Left ventricle myocardium inferior (tissue), 1 donor: Measurements from ENCODE around the gene FAM20B. TPM values are rescaled to one million over a fixed set of nuclear protein-coding genes. Genes with fewer than 3 reads are reported as not detected.

Experiments
- DNase-seq: peaks from one replicate; pipeline ENCODE4 v3.0.0-alpha.2; 2020
- H3K27ac ChIP-seq: fragments of 200-600 bp; replicated peaks from 2 replicates; pipeline ENCODE4 v1.8.0; 2021
- H3K27me3 ChIP-seq: fragments of 200-600 bp; 2 replicates; pipeline ENCODE4 v1.8.0; 2021; ENCODE audit warnings: low read depth
- H3K36me3 ChIP-seq: fragments of 200-600 bp; 2 replicates; pipeline ENCODE4 v1.8.0; 2021
- H3K4me1 ChIP-seq: fragments of 200-600 bp; 2 replicates; pipeline ENCODE4 v1.8.0; 2021
- H3K4me3 ChIP-seq: fragments of 200-600 bp; 2 replicates; pipeline ENCODE4 v1.8.0; 2021; ENCODE audit warnings: mild to moderate bottlenecking, moderate library complexity
- H3K9me3 ChIP-seq: fragments of 200-600 bp; replicated peaks from 2 replicates; pipeline ENCODE4 v1.8.0; 2021
- intact Hi-C: fragments of 100-400 bp; cut with micrococcal nuclease; formaldehyde crosslinking; loops from one replicate; pipeline ENCODE4 v1.11.0; 2022
- total RNA-seq: library from RNA; stranded (reverse); fragmentation: NEBNext Ultra II Directional; extraction: Animal tissue kit (Norgen Biotek cat#: 25700); gene quantifications from one replicate; pipeline ENCODE4 v1.2.1, GENCODE V29; 2021
- TF ChIP-seq, protein P1 (sequence below): fragments of 200-600 bp; IDR thresholded peaks from 2 replicates; pipeline ENCODE4 v1.8.0; 2021; ENCODE audit warnings: antibody characterized with exemption, mild to moderate bottlenecking, borderline replicate concordance
- donor health status: DM: no; HTN: yes; CAD: no; lungs with severe emphysema.

FAM20B gene
- total RNA-seq, 1 donor from 2014 or later: 53.8 TPM

DNA sequence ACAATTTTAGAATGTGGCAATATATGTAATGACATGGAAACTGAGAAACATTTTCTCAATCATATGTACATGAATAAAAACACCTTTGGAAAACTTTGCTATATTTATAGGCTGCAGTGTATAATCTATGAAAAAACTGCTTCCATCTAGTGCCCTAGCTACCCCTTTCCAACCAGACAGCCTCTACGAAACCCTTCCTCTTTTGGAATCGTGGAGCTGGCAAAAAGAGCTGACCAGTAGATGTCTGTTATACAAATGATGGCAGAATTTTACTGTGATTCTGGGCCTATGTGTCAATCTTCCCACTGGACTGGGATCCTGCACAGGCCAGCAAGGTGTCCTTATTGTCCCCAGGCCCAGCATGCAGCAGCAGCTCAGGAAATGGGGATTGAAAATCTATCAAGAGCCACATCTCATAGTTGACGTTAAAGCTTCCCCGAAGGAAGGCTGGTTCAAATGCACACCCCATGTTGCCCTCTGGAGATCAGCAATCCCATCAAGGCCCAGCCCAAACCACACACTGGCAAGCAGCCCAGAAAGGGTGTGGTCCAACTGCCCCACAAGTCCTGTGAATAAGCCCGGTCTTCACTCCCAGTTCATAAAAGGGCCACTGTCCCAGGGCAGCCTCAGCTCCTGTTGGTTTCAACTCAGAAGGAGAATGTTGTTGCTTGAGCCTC lies 8.8 kb upstream of the FAM20B start:
- DNase-seq: peak; percentile 86
- intact Hi-C loops: no loop called here
- Histone ChIP-seq H3K4me1 (peaks cover 22% of the 10 kb centered on the region), H3K9me3 (no peaks in the 10 kb centered on the region), H3K27ac (peak overlapping the region; percentile 52), H3K4me3 (no peak overlapping the region), H3K36me3 (no peaks in the 10 kb centered on the region), H3K27me3 (no peaks in the 10 kb centered on the region)
- TF ChIP-seq, protein P1, sequence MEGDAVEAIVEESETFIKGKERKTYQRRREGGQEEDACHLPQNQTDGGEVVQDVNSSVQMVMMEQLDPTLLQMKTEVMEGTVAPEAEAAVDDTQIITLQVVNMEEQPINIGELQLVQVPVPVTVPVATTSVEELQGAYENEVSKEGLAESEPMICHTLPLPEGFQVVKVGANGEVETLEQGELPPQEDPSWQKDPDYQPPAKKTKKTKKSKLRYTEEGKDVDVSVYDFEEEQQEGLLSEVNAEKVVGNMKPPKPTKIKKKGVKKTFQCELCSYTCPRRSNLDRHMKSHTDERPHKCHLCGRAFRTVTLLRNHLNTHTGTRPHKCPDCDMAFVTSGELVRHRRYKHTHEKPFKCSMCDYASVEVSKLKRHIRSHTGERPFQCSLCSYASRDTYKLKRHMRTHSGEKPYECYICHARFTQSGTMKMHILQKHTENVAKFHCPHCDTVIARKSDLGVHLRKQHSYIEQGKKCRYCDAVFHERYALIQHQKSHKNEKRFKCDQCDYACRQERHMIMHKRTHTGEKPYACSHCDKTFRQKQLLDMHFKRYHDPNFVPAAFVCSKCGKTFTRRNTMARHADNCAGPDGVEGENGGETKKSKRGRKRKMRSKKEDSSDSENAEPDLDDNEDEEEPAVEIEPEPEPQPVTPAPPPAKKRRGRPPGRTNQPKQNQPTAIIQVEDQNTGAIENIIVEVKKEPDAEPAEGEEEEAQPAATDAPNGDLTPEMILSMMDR: no peak

DNA sequence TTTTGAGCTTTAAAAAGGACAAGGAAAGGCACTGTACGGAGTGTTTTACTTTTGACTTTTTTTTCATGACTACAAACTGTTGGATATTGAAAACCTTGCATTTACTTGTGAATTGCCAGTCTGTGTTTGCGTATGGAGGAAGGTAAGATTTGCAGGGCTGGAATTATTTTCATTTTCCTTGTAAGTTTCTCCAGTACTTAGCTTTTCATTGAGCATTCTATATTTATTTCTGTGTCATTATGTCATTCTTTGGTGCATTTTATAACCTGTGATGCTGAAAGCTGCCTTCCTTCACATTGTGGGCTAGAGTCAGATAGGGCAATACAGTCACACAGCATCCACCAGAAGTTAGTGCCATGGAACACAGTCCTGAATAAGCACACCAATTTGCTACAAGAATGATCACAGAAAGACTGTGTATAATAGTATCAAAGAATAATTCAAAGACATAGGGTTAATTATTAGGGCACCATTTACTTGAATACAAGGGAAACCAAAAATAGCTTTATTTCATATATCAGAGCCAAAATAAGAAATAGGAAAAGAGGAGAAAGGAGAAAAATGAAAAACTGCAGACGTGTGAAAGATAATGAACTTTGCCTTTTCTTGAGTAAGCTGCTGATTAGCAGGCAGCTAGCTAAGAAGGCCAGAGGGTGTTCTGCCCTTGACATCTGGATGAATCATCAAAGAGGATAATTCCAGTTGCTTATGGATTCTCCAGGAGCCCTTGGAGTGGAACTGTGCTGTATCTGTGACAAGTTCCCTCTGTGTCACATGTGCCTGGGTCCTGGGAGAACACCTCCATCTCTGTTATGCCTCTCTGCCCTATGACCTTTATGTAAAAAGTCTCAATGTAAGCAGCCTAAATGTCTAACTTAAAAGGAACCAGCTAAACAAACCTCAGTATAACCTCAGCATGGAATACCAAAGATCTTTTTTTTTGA lies 8.0 kb upstream of the FAM20B start:
- intact Hi-C loops: no loop called here
- H3K27ac ChIP-seq: peak overlapping the region; percentile 52
- peaks cover 22% of the 10 kb centered on the region for H3K4me1 ChIP-seq
- H3K27me3 ChIP-seq: no peaks in the 10 kb centered on the region
- no peak overlapping the region for H3K4me3 ChIP-seq
- H3K36me3 ChIP-seq: no peaks in the 10 kb centered on the region
- DNase-seq: no peak
- TF ChIP-seq, protein P1: no peak
- no peaks in the 10 kb centered on the region for H3K9me3 ChIP-seq

DNA sequence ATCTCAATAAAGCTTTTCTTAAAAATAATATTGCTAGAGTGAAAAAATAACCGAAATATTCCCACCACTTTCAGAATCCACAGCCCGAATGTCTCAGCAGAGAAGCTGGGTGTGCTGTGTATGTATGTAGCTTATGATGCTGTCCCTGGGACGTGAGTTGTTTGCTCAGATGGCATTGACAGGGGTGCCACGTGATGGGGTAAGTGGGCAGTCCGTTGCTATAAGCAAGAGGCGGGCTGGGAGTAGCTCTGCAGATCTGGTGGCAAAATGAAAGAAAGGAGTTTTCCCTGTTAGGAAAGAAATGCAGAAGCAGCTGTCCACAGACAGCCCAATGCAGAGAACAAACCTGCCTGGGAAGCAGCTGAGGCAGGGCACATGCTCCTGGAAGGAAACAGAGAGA lies 3.8 kb upstream of the FAM20B start:
- Histone ChIP-seq H3K27me3 (no peaks in the 10 kb centered on the region), H3K27ac (no peak overlapping the region), H3K4me1 (peaks cover 28% of the 10 kb centered on the region), H3K36me3 (no peaks in the 10 kb centered on the region), H3K4me3 (peak overlapping the region; percentile 40), H3K9me3 (no peaks in the 10 kb centered on the region)
- TF ChIP-seq, protein P1: no peak
- DNase-seq: no peak
- intact Hi-C loops: no loop called here

DNA sequence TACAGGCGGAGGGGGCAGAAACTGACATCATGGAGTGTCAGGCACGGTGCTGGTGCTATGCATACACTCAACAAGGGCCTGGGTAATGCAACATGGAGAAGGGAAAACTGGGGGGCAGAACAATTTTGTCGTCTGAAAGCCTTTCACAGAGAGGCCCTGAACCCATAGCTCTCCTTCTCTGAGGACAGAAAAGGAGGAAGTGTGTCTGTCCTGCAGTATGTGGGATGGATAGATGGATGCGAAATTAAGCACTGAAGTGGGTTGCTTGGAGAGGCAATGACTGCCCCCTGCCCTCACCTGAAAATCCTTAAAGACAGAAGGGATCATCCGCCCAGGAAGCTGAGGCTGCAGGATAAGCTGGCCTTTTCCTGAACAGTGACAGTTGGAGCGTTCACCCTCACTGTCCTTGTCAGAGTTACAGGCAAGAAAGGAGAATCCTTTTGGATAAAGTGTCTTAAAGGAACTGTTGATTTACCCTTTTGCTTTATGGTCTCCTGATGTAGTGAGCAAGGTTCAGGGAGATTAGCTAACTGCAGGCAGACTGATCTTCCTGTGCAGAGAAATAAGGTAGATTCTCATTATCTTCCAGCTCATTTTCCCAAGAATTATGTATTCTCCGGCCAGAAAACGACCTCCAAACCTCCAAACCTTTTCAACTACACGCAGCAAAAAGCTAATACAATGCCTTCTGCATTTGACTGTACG lies 1.6 kb upstream of the FAM20B start:
- H3K27me3 ChIP-seq: no peaks in the 10 kb centered on the region
- H3K4me3 ChIP-seq: no peak overlapping the region
- H3K4me1 ChIP-seq: peaks cover 36% of the 10 kb centered on the region
- H3K27ac ChIP-seq: no peak overlapping the region
- no peaks in the 10 kb centered on the region for H3K9me3 ChIP-seq
- H3K36me3 ChIP-seq: no peaks in the 10 kb centered on the region
- TF ChIP-seq, protein P1: no peak
- intact Hi-C loops: no loop called here
- DNase-seq: no peak
